ENCODE measurements around the gene FMO1.

DNA sequence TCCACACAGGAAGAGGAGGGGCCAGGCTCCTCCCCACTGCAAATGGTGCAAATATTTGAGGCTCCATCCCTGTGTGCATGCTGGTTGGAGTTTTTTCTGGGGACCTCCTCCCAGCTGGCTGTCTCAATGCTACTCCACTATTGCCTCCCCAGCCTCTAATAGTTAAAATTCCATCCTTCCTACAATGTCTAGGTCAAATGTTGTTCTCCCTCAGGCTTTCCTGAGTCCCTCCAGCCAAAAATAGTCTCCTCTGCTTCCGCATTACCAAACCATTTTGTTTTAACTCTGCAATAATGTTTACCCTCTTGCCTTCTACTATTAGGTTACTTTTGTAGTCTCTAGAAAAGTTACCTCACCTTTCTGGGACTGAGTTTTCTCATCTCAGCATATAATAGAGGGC, 29.6 kb upstream of the FMO1 start:
- TF ChIP-seq, protein P1, sequence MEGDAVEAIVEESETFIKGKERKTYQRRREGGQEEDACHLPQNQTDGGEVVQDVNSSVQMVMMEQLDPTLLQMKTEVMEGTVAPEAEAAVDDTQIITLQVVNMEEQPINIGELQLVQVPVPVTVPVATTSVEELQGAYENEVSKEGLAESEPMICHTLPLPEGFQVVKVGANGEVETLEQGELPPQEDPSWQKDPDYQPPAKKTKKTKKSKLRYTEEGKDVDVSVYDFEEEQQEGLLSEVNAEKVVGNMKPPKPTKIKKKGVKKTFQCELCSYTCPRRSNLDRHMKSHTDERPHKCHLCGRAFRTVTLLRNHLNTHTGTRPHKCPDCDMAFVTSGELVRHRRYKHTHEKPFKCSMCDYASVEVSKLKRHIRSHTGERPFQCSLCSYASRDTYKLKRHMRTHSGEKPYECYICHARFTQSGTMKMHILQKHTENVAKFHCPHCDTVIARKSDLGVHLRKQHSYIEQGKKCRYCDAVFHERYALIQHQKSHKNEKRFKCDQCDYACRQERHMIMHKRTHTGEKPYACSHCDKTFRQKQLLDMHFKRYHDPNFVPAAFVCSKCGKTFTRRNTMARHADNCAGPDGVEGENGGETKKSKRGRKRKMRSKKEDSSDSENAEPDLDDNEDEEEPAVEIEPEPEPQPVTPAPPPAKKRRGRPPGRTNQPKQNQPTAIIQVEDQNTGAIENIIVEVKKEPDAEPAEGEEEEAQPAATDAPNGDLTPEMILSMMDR (IDR thresholded peaks at IDR 0.05): no peak
- no peak for TF ChIP-seq POLR2A (IDR thresholded peaks at IDR 0.05)

Data from Peyer's patch (tissue), 4 donors.